Myocyte (in vitro differentiated cells): Measurements from ENCODE around the gene SFXN1. TPM values are rescaled to one million over a fixed set of nuclear protein-coding genes. Genes with fewer than 3 reads are reported as not detected.

Source experiments
- DNase-seq: peaks from one replicate; pipeline ENCODE4 v3.0.0-alpha.2; 2012; ENCODE audit warnings: low read depth
- total RNA-seq: library from RNA; depleted of rRNA; stranded (reverse); fragments of >200 nt; gene quantifications from 2 replicates; pipeline ENCODE4 v1.2.3, GENCODE V29; 2014

Gene SFXN1
- total RNA-seq, 1 donor from 2014 or later: 45.9 TPM

- no peak for DNase-seq
These were observed 61.6 kb downstream of the SFXN1 start for GRCh38 chr5:175539936-175540335.

GRCh38 chr5:175541264-175541663 lies 62.9 kb downstream of the SFXN1 start:
- DNase-seq: no peak

- no peak for DNase-seq
These were observed 64.0 kb downstream of the SFXN1 start for GRCh38 chr5:175542232-175542965.

- no peak for DNase-seq
These were observed 64.5 kb downstream of the SFXN1 start for GRCh38 chr5:175542966-175543235.

GRCh38 chr5:175544108-175544511 lies 65.8 kb downstream of the SFXN1 start:
- DNase-seq: no peak

- DNase-seq: no peak
These were observed 66.2 kb downstream of the SFXN1 start for GRCh38 chr5:175544586-175544985.

- no peak for DNase-seq
These were observed 69.5 kb downstream of the SFXN1 start for GRCh38 chr5:175547842-175548241.

- DNase-seq: no peak
These were observed 70.4 kb downstream of the SFXN1 start for GRCh38 chr5:175548626-175549311.

- DNase-seq: no peak
These were observed 71.9 kb downstream of the SFXN1 start for GRCh38 chr5:175550055-175550805.

GRCh38 chr5:175551266-175551665 lies 72.9 kb downstream of the SFXN1 start:
- DNase-seq: no peak

- DNase-seq: no peak
These were observed 75.9 kb downstream of the SFXN1 start for GRCh38 chr5:175554296-175554695.

GRCh38 chr5:175555168-175555785 lies 76.9 kb downstream of the SFXN1 start:
- no peak for DNase-seq

GRCh38 chr5:175556794-175557193 lies 78.4 kb downstream of the SFXN1 start:
- no peak for DNase-seq

GRCh38 chr5:175557778-175558177 lies 79.4 kb downstream of the SFXN1 start:
- DNase-seq: no peak

- DNase-seq: no peak
These were observed 80.6 kb downstream of the SFXN1 start for GRCh38 chr5:175558801-175559480.

GRCh38 chr5:175560011-175560410 lies 81.7 kb downstream of the SFXN1 start:
- no peak for DNase-seq

- DNase-seq: no peak
These were observed 82.7 kb downstream of the SFXN1 start for GRCh38 chr5:175561085-175561484.

- DNase-seq: no peak
These were observed 86.4 kb downstream of the SFXN1 start for GRCh38 chr5:175564716-175565115.

- DNase-seq: no peak
These were observed 88.3 kb downstream of the SFXN1 start for GRCh38 chr5:175566697-175567096.

GRCh38 chr5:175567954-175568353 lies 89.6 kb downstream of the SFXN1 start:
- DNase-seq: no peak

- DNase-seq: no peak
These were observed 91.3 kb downstream of the SFXN1 start for GRCh38 chr5:175569701-175570100.
